ENCODE results near the gene RNF135. TPM values are rescaled to one million over a fixed set of nuclear protein-coding genes. Genes with fewer than 3 reads are reported as not detected.
"Not testable (repeated sequence)": the region's sequence is repeated elsewhere in the genome, so short reads cannot be mapped to it uniquely, and the experiment has no call there.

The RNF135 gene
- total RNA-seq, 1 experiment from 2014 or later, result 31.0 TPM

DNA sequence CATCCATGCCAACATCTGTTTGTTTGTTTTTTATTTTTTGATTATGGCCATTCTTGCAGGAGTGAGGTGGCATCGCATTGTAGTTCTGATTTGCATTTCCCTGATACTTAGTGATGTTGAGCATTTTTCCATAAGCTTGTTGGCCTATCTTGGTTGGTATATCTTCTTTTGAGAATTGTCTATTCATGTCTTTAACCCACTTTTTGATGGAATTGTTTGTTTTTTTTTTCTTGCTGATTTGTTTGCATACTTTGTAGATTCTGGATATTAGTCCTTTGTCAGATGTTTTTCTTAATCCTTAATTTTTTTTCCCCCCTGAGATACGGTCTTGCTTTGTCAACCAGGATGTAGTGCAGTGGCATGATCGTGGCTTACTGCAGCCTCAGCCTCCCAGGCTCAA, 43.0 kb downstream of the RNF135 start:
- H3K4me1 Mint-ChIP-seq (ENCODE audit: insufficient read depth, unreplicated experiment), result peaks cover 4% of the 10 kb centered on the region
- TF ChIP-seq, protein P1, sequence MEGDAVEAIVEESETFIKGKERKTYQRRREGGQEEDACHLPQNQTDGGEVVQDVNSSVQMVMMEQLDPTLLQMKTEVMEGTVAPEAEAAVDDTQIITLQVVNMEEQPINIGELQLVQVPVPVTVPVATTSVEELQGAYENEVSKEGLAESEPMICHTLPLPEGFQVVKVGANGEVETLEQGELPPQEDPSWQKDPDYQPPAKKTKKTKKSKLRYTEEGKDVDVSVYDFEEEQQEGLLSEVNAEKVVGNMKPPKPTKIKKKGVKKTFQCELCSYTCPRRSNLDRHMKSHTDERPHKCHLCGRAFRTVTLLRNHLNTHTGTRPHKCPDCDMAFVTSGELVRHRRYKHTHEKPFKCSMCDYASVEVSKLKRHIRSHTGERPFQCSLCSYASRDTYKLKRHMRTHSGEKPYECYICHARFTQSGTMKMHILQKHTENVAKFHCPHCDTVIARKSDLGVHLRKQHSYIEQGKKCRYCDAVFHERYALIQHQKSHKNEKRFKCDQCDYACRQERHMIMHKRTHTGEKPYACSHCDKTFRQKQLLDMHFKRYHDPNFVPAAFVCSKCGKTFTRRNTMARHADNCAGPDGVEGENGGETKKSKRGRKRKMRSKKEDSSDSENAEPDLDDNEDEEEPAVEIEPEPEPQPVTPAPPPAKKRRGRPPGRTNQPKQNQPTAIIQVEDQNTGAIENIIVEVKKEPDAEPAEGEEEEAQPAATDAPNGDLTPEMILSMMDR (IDR thresholded peaks at IDR 0.05; ENCODE audit: unreplicated experiment), result no peak
- intact Hi-C loops (cut with micrococcal nuclease), result loop anchor here (2.0 kb wide), 1 partner anchor 359 kb away; no protein-coding TSS in a partner anchor

DNA sequence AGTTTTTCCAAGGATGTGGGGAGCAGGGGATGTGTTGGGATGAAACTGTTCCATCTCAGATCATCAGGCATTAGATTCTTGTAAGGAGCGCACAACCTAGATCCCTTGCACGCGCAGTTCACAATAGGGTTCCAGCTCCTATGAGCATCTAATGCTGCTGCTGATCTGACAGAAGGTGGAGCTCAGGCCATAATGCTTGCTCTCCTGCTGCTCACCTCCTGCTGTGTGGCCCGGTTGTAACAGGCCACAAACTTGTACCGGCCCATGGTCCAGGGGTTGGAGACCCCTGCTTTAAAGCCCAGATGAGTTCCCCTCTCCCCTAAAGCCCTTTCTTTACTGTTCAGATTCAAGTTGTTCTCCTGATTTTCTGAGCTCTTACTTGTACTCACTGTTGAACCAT, 44.8 kb downstream of the RNF135 start:
- Mint-ChIP-seq H3K27ac (ENCODE audit: low read depth, unreplicated experiment) (no peak overlapping the region), H3K4me3 (ENCODE audit: unreplicated experiment) (no peak overlapping the region), H3K27me3 (ENCODE audit: insufficient read depth, unreplicated experiment) (no peaks in the 10 kb centered on the region), H3K9me3 (ENCODE audit: unreplicated experiment) (no peaks in the 10 kb centered on the region), H3K36me3 (ENCODE audit: insufficient read depth, unreplicated experiment) (peaks cover 8% of the 10 kb centered on the region), H3K4me1 (ENCODE audit: insufficient read depth, unreplicated experiment) (peaks cover 4% of the 10 kb centered on the region)
- BruUV-seq (replicated peaks), result no TSS peak
- intact Hi-C loops (cut with micrococcal nuclease), result loop anchor here (2.0 kb wide), 1 partner anchor 195 kb away; no protein-coding TSS in a partner anchor
- no peak for DNase-seq (ENCODE audit: unreplicated experiment)
- TF ChIP-seq, protein P1 (IDR thresholded peaks at IDR 0.05; ENCODE audit: unreplicated experiment), result no peak
- ChIA-PET CTCF (interaction anchor here (1.0 to 3.4 kb wide), 4 partner anchors 8 to 200 kb away, joined by 3 to 27 read pairs (median 3); no protein-coding TSS in a partner anchor), POLR2A (interaction anchor here (0.7 to 2.4 kb wide), 2 partner anchors 45 to 200 kb away, joined by 3 to 6 read pairs; no protein-coding TSS in a partner anchor)

More for the DNA sequence above, 43.0 kb downstream of the RNF135 start:
- CTCF ChIA-PET, result interaction anchor here (0.6 to 3.4 kb wide), 6 partner anchors 36 to 207 kb away, joined by 3 to 39 read pairs (median 6); no protein-coding TSS in a partner anchor
- Mint-ChIP-seq H3K4me3 (ENCODE audit: unreplicated experiment) (no peak overlapping the region), H3K27me3 (ENCODE audit: insufficient read depth, unreplicated experiment) (no peaks in the 10 kb centered on the region), H3K9me3 (ENCODE audit: unreplicated experiment) (no peaks in the 10 kb centered on the region), H3K27ac (ENCODE audit: low read depth, unreplicated experiment) (no peak overlapping the region), H3K36me3 (ENCODE audit: insufficient read depth, unreplicated experiment) (peaks cover 8% of the 10 kb centered on the region)
- no peak for DNase-seq (ENCODE audit: unreplicated experiment)
- BruUV-seq (replicated peaks), result no TSS peak
- POLR2A ChIA-PET, result interaction anchor here (1.7 to 2.4 kb wide), 3 partner anchors 38 to 202 kb away, joined by 4 to 12 read pairs (median 6); no protein-coding TSS in a partner anchor

DNA sequence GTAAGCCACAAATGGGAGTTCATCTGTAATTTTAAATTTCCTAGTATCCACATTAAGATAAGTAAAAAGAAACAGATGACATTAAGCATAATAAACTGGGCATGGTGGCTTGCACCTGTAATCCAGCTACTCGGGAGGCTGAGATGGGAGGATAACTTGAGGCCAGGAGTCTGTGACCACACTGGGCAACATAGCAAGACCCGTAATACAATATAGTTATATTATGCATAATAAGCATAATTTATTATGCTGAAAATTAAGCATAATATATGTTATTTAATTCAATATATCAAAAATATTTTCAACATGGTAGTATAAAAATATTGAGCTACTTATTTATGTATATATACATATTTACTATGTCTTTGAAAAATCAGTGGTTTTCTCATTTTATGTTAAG, 48.2 kb downstream of the RNF135 start:
- Mint-ChIP-seq H3K36me3 (ENCODE audit: insufficient read depth, unreplicated experiment) (peaks cover 14% of the 10 kb centered on the region), H3K9me3 (ENCODE audit: unreplicated experiment) (no peaks in the 10 kb centered on the region), H3K27me3 (ENCODE audit: insufficient read depth, unreplicated experiment) (no peaks in the 10 kb centered on the region), H3K4me3 (ENCODE audit: unreplicated experiment) (no peak overlapping the region), H3K4me1 (ENCODE audit: insufficient read depth, unreplicated experiment) (no peaks in the 10 kb centered on the region), H3K27ac (ENCODE audit: low read depth, unreplicated experiment) (no peak overlapping the region)
- BruUV-seq (replicated peaks), result no TSS peak
- POLR2A ChIA-PET, result interaction anchor here (0.9 to 1.6 kb wide), 3 partner anchors 33 to 139 kb away, joined by 3 to 5 read pairs (median 3); no protein-coding TSS in a partner anchor
- intact Hi-C loops (cut with micrococcal nuclease), result no loop called here
- CTCF ChIA-PET, result interaction anchor here (3.0 kb wide), 1 partner anchor 197 kb away, joined by 16 read pairs; no protein-coding TSS in a partner anchor
- no peak for DNase-seq (ENCODE audit: unreplicated experiment)
- TF ChIP-seq, protein P1 (IDR thresholded peaks at IDR 0.05; ENCODE audit: unreplicated experiment), result no peak

DNA sequence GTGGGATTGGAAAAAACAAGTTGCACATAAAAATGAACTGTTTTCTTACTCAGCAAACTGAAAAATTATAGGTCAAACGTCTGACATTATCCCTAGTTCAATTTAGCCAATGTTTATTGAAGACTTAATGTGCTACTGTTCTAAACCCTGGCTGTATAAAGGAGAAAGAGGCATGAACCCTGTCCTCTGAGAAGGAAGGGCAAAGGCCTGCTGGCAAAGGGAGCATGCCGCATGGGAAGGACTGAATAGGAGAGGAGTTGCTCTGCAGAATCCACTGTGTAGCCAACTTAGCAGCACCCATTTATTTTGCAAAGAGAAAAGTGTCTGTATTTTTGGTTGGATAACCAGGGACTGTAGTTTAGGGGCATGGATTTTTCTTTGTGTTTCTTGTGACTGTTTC, 52.3 kb downstream of the RNF135 start:
- H3K27me3 Mint-ChIP-seq (ENCODE audit: insufficient read depth, unreplicated experiment); H3K27ac Mint-ChIP-seq (ENCODE audit: low read depth, unreplicated experiment); H3K4me3 Mint-ChIP-seq (ENCODE audit: unreplicated experiment); intact Hi-C loops (cut with micrococcal nuclease); H3K4me1 Mint-ChIP-seq (ENCODE audit: insufficient read depth, unreplicated experiment); CTCF ChIA-PET; BruUV-seq (replicated peaks); POLR2A ChIA-PET; DNase-seq (ENCODE audit: unreplicated experiment); H3K9me3 Mint-ChIP-seq (ENCODE audit: unreplicated experiment): not testable (repeated sequence)
- H3K36me3 Mint-ChIP-seq (ENCODE audit: insufficient read depth, unreplicated experiment), result peaks cover 31% of the 10 kb centered on the region

All from MCF 10A (cell line).